ENCODE results near the gene UBR3.
"Not testable (repeated sequence)": the region's sequence is repeated elsewhere in the genome, so short reads cannot be mapped to it uniquely, and the experiment has no call there.

UBR3 gene

GRCh38 chr2:170121689-170122088 is 294.4 kb downstream of the UBR3 start:
- no peak for TF ChIP-seq CTCF (IDR thresholded peaks at IDR 0.05)
- Histone ChIP-seq H3K4me3 (ENCODE audit: low read depth in 1 of 2, low read length in 1 of 2) (no peak overlapping the region), H3K27ac (no peak overlapping the region), H3K36me3 (no peaks in the 10 kb centered on the region), H3K27me3 (no peaks in the 10 kb centered on the region), H3K4me1 (ENCODE audit: control insufficient read depth in 1 of 2, insufficient read depth in 1 of 2, low read depth in 1 of 2, low read length in 1 of 2) (no peaks in the 10 kb centered on the region), H3K9me3 (no peaks in the 10 kb centered on the region)

- Histone ChIP-seq H3K4me3 (ENCODE audit: low read depth in 1 of 2, low read length in 1 of 2) (no peak overlapping the region), H3K9me3 (no peaks in the 10 kb centered on the region), H3K36me3 (no peaks in the 10 kb centered on the region), H3K4me1 (ENCODE audit: control insufficient read depth in 1 of 2, insufficient read depth in 1 of 2, low read depth in 1 of 2, low read length in 1 of 2) (no peaks in the 10 kb centered on the region), H3K27ac (no peak overlapping the region), H3K27me3 (no peaks in the 10 kb centered on the region)
- TF ChIP-seq CTCF (IDR thresholded peaks at IDR 0.05): no peak
These were observed 295.8 kb downstream of the UBR3 start for GRCh38 chr2:170122883-170123547.

- Histone ChIP-seq H3K4me3 (ENCODE audit: low read depth in 1 of 2, low read length in 1 of 2) (no peak overlapping the region), H3K4me1 (ENCODE audit: control insufficient read depth in 1 of 2, insufficient read depth in 1 of 2, low read depth in 1 of 2, low read length in 1 of 2) (no peaks in the 10 kb centered on the region), H3K27ac (no peak overlapping the region), H3K36me3 (no peaks in the 10 kb centered on the region), H3K9me3 (no peaks in the 10 kb centered on the region), H3K27me3 (no peaks in the 10 kb centered on the region)
- TF ChIP-seq CTCF (IDR thresholded peaks at IDR 0.05): no peak
These were observed 296.3 kb downstream of the UBR3 start for GRCh38 chr2:170123593-170123992.

- not testable (repeated sequence) for H3K4me3 ChIP-seq (ENCODE audit: low read depth in 1 of 2, low read length in 1 of 2); H3K27me3 ChIP-seq; H3K9me3 ChIP-seq; H3K36me3 ChIP-seq; H3K4me1 ChIP-seq (ENCODE audit: control insufficient read depth in 1 of 2, insufficient read depth in 1 of 2, low read depth in 1 of 2, low read length in 1 of 2); H3K27ac ChIP-seq
These were observed 299.0 kb downstream of the UBR3 start for GRCh38 chr2:170126138-170126728.

Data from neutrophil (primary cell).